ENCODE results near the gene SLIT1.

The SLIT1 gene

DNA sequence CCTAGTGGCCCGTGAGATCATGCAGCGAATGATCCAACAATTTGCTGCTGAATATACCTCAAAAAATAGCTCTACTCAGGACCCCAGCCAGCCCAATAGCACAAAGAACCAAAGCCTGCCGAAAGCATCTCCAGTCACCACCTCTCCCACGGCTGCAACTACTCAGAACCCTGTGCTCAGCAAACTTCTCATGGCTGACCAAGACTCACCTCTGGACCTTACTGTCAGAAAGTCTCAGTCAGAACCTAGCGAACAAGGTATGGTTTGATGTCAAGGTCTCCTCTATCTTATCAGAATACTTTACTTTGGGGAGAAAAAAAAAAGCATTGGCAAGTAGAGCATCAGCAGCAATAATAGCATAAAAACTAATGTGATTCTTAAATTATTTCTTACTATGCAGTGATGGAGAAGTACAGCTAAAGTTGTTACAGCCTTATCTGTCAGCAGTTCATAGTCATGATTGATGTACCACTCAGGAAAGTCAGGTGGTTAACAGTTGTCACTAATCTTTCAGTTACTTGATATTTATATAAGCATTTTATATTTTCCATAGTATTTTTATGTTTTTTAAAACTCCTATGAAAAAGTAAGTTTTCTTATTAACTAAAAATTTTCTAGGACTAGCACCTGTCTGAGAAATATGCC is 236.6 kb downstream of the SLIT1 start:
- DNase-seq = no peak
